IgD-negative memory B cell (primary cell): ENCODE results near the gene ZNF423. TPM values are rescaled to one million over a fixed set of nuclear protein-coding genes. Genes with fewer than 3 reads are reported as not detected.

Experiments
- H3K27ac Mint-ChIP-seq, 3 donors: one replicate each; pipeline ENCODE4 v1.8.0; 2020 to 2022; ENCODE audit warnings: mild to moderate bottlenecking in 3 of 3, mixed read lengths in 3 of 3, moderate library complexity in 1 of 3
- H3K27me3 Mint-ChIP-seq: one replicate; pipeline ENCODE4 v1.8.0; 2021; ENCODE audit warnings: mixed read lengths
- H3K36me3 Mint-ChIP-seq: one replicate; pipeline ENCODE4 v1.8.0; 2020; ENCODE audit warnings: mild to moderate bottlenecking, mixed read lengths
- H3K4me1 Mint-ChIP-seq, 3 donors: one replicate each; pipeline ENCODE4 v1.8.0; 2020 to 2022; ENCODE audit warnings: mixed read lengths in 3 of 3, mild to moderate bottlenecking in 1 of 3
- H3K4me3 Mint-ChIP-seq, 4 donors: one replicate each; pipeline ENCODE4 v1.8.0; 2020 to 2022; ENCODE audit warnings: mild to moderate bottlenecking in 4 of 4, mixed read lengths in 4 of 4, moderate library complexity in 3 of 4
- H3K9me3 Mint-ChIP-seq, 3 donors: one replicate each; pipeline ENCODE4 v1.8.0; 2020 to 2021; ENCODE audit warnings: mixed read lengths in 3 of 3, mild to moderate bottlenecking in 1 of 3
- polyA plus RNA-seq: library from polyadenylated mRNA; unstranded; fragments of 300-500 nt; fragmentation: Illumina TruSeq; gene quantifications from one replicate; pipeline ENCODE4 v1.2.3, GENCODE V29; 2021

ZNF423 gene
- polyA plus RNA-seq, 1 donor from 2014 or later, result not detected

- H3K4me3 Mint-ChIP-seq, result no peak overlapping the region
- H3K4me1 Mint-ChIP-seq, result peaks cover 0 to 7% (median 3%) of the 10 kb centered on the region in 3 donors
- H3K27ac Mint-ChIP-seq, result peak overlapping the region in 1 of 3 donors; percentile 11
- H3K27me3 Mint-ChIP-seq, result peaks cover 23% of the 10 kb centered on the region
- H3K9me3 Mint-ChIP-seq, result no peaks in the 10 kb centered on the region
- no peaks in the 10 kb centered on the region for H3K36me3 Mint-ChIP-seq
Observed at GRCh38 chr16:49755313-49755620, 100.6 kb downstream of the ZNF423 start.

- Mint-ChIP-seq H3K27me3 (peaks cover 23% of the 10 kb centered on the region), H3K9me3 (no peaks in the 10 kb centered on the region), H3K36me3 (no peaks in the 10 kb centered on the region), H3K27ac (peak overlapping the region in 1 of 3 donors; percentile 11), H3K4me3 (no peak overlapping the region), H3K4me1 (peaks cover 0 to 7% (median 3%) of the 10 kb centered on the region in 3 donors)
Observed at GRCh38 chr16:49754495-49755312, 101.2 kb downstream of the ZNF423 start.

GRCh38 chr16:49750341-49751000 lies 105.4 kb downstream of the ZNF423 start:
- peaks cover 0 to 7% (median 3%) of the 10 kb centered on the region in 3 donors for H3K4me1 Mint-ChIP-seq
- H3K27ac Mint-ChIP-seq, result no peak overlapping the region
- H3K4me3 Mint-ChIP-seq, result peak overlapping the region in 1 of 4 donors; percentile 38
- no peaks in the 10 kb centered on the region for H3K36me3 Mint-ChIP-seq
- no peaks in the 10 kb centered on the region for H3K9me3 Mint-ChIP-seq
- H3K27me3 Mint-ChIP-seq, result peaks cover 19% of the 10 kb centered on the region

GRCh38 chr16:49749816-49750215 lies 106.1 kb downstream of the ZNF423 start:
- no peak overlapping the region for H3K4me3 Mint-ChIP-seq
- peaks cover 0 to 3% (median 0%) of the 10 kb centered on the region in 3 donors for H3K4me1 Mint-ChIP-seq
- no peak overlapping the region for H3K27ac Mint-ChIP-seq
- H3K9me3 Mint-ChIP-seq, result no peaks in the 10 kb centered on the region
- peaks cover 17% of the 10 kb centered on the region for H3K27me3 Mint-ChIP-seq
- no peaks in the 10 kb centered on the region for H3K36me3 Mint-ChIP-seq

GRCh38 chr16:49748322-49748721 lies 107.6 kb downstream of the ZNF423 start:
- Mint-ChIP-seq H3K27ac (no peak overlapping the region), H3K4me1 (peaks cover 0 to 2% (median 0%) of the 10 kb centered on the region in 3 donors), H3K4me3 (no peak overlapping the region), H3K9me3 (no peaks in the 10 kb centered on the region), H3K27me3 (peaks cover 5% of the 10 kb centered on the region), H3K36me3 (no peaks in the 10 kb centered on the region)

GRCh38 chr16:49747654-49748053 lies 108.3 kb downstream of the ZNF423 start:
- no peak overlapping the region for H3K4me3 Mint-ChIP-seq
- H3K36me3 Mint-ChIP-seq, result no peaks in the 10 kb centered on the region
- H3K9me3 Mint-ChIP-seq, result no peaks in the 10 kb centered on the region
- H3K4me1 Mint-ChIP-seq, result peaks cover 0 to 2% (median 0%) of the 10 kb centered on the region in 3 donors
- peaks cover 5% of the 10 kb centered on the region for H3K27me3 Mint-ChIP-seq
- no peak overlapping the region for H3K27ac Mint-ChIP-seq

- no peak overlapping the region for H3K4me3 Mint-ChIP-seq
- peaks cover 1% of the 10 kb centered on the region for H3K27me3 Mint-ChIP-seq
- H3K27ac Mint-ChIP-seq, result no peak overlapping the region
- H3K36me3 Mint-ChIP-seq, result no peaks in the 10 kb centered on the region
- H3K9me3 Mint-ChIP-seq, result peaks cover 0 to 3% (median 0%) of the 10 kb centered on the region in 3 donors
- peaks cover 0 to 2% (median 0%) of the 10 kb centered on the region in 3 donors for H3K4me1 Mint-ChIP-seq
Observed at GRCh38 chr16:49746545-49746944, 109.4 kb downstream of the ZNF423 start.

GRCh38 chr16:49745311-49745747 lies 110.6 kb downstream of the ZNF423 start:
- no peak overlapping the region for H3K27ac Mint-ChIP-seq
- no peak overlapping the region for H3K4me3 Mint-ChIP-seq
- H3K9me3 Mint-ChIP-seq, result peaks cover 0 to 3% (median 0%) of the 10 kb centered on the region in 3 donors
- H3K27me3 Mint-ChIP-seq, result no peaks in the 10 kb centered on the region
- no peaks in the 10 kb centered on the region for H3K36me3 Mint-ChIP-seq
- H3K4me1 Mint-ChIP-seq, result peaks cover 0 to 2% (median 0%) of the 10 kb centered on the region in 3 donors

GRCh38 chr16:49744244-49745220 lies 111.4 kb downstream of the ZNF423 start:
- H3K27me3 Mint-ChIP-seq, result no peaks in the 10 kb centered on the region
- H3K9me3 Mint-ChIP-seq, result peaks cover 0 to 3% (median 0%) of the 10 kb centered on the region in 3 donors

GRCh38 chr16:49743658-49744057 lies 112.3 kb downstream of the ZNF423 start:
- H3K27me3 Mint-ChIP-seq, result no peaks in the 10 kb centered on the region
- H3K27ac Mint-ChIP-seq, result no peak overlapping the region
- no peak overlapping the region for H3K4me3 Mint-ChIP-seq
- no peaks in the 10 kb centered on the region for H3K36me3 Mint-ChIP-seq
- peaks cover 0 to 3% (median 0%) of the 10 kb centered on the region in 3 donors for H3K9me3 Mint-ChIP-seq
- H3K4me1 Mint-ChIP-seq, result peaks cover 0 to 2% (median 0%) of the 10 kb centered on the region in 3 donors

More at GRCh38 chr16:49744244-49745220, 111.4 kb downstream of the ZNF423 start:
- H3K27ac Mint-ChIP-seq, result no peak overlapping the region
- H3K36me3 Mint-ChIP-seq, result no peaks in the 10 kb centered on the region
- H3K4me1 Mint-ChIP-seq, result peaks cover 0 to 2% (median 0%) of the 10 kb centered on the region in 3 donors
- H3K4me3 Mint-ChIP-seq, result no peak overlapping the region

- Mint-ChIP-seq H3K9me3 (peaks cover 0 to 3% (median 0%) of the 10 kb centered on the region in 3 donors), H3K4me3 (no peak overlapping the region), H3K27ac (no peak overlapping the region), H3K27me3 (no peaks in the 10 kb centered on the region), H3K4me1 (peaks cover 0 to 2% (median 0%) of the 10 kb centered on the region in 3 donors), H3K36me3 (no peaks in the 10 kb centered on the region)
Observed at GRCh38 chr16:49743203-49743464, 112.8 kb downstream of the ZNF423 start.

- Mint-ChIP-seq H3K9me3 (peaks cover 0 to 3% (median 0%) of the 10 kb centered on the region in 3 donors), H3K4me1 (peaks cover 0 to 2% (median 0%) of the 10 kb centered on the region in 3 donors), H3K36me3 (no peaks in the 10 kb centered on the region), H3K4me3 (no peak overlapping the region), H3K27ac (no peak overlapping the region), H3K27me3 (no peaks in the 10 kb centered on the region)
Observed at GRCh38 chr16:49742428-49743202, 113.3 kb downstream of the ZNF423 start.

- no peaks in the 10 kb centered on the region for H3K36me3 Mint-ChIP-seq
- no peaks in the 10 kb centered on the region for H3K27me3 Mint-ChIP-seq
- peaks cover 0 to 2% (median 0%) of the 10 kb centered on the region in 3 donors for H3K4me1 Mint-ChIP-seq
- H3K27ac Mint-ChIP-seq, result no peak overlapping the region
- H3K4me3 Mint-ChIP-seq, result no peak overlapping the region
- H3K9me3 Mint-ChIP-seq, result peaks cover 0 to 3% (median 0%) of the 10 kb centered on the region in 3 donors
Observed at GRCh38 chr16:49740256-49740655, 115.7 kb downstream of the ZNF423 start.

GRCh38 chr16:49739381-49739780 lies 116.5 kb downstream of the ZNF423 start:
- H3K4me3 Mint-ChIP-seq, result no peak overlapping the region
- no peaks in the 10 kb centered on the region for H3K27me3 Mint-ChIP-seq
- H3K9me3 Mint-ChIP-seq, result peaks cover 0 to 3% (median 0%) of the 10 kb centered on the region in 3 donors
- H3K36me3 Mint-ChIP-seq, result no peaks in the 10 kb centered on the region
- H3K27ac Mint-ChIP-seq, result no peak overlapping the region
- no peaks in the 10 kb centered on the region for H3K4me1 Mint-ChIP-seq
